ENCODE data around the gene NTRK2.

DNA sequence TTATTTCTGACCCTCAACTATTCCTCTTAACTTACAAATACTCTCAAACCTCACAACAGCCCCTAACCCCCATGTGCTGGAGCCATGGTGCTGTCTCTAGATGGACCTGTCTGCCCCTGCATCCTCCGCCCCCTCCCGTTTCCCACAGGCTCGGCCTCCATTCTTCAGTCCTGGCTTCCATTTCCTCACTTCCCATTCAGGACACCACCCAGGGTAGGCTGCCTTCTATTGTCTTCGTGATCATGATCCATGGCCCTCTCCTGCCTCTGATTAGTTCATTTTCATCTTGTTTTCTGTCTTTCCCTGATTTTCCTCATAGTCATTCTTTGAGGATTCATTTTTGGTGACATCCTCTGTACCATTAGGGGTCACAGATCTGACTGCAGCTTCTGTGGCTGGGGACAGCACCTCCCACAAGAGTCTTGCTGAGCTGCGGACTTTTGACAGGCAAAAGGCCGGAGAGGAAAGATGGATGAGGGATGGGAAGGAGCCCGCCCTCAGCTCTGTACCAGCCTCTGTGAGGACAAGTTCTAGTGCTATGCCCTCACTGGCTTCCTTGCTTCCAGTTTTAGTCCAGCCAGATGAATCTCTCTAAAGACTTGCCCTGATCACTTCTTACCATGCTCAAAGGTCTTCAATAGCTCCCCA lies 255.8 kb downstream of the NTRK2 start:
- TF ChIP-seq EP300 (IDR thresholded peaks at IDR 0.05; ENCODE audit: borderline replicate concordance), result no peak
- no peak for TF ChIP-seq TCF12 (IDR thresholded peaks at IDR 0.05; ENCODE audit: low read depth)
- no peak for TF ChIP-seq RAD21 (IDR thresholded peaks at IDR 0.05; ENCODE audit: low read depth)
- TF ChIP-seq MAX (IDR thresholded peaks at IDR 0.05), result no peak

All from Ishikawa (cell line).